ENCODE results near the gene ESPNL. TPM values are rescaled to one million over a fixed set of nuclear protein-coding genes. Genes with fewer than 3 reads are reported as not detected.

Gene ESPNL
- total RNA-seq, 2 experiments from 2014 or later: 0.05 to 0.15 TPM

- no peak for DNase-seq
- peaks cover 10% of the 10 kb centered on the region for H3K4me1 Mint-ChIP-seq (ENCODE audit: low read depth)
- H3K9me3 Mint-ChIP-seq: no peaks in the 10 kb centered on the region
- no peak overlapping the region for H3K4me3 Mint-ChIP-seq
- intact Hi-C loops (cut with micrococcal nuclease): no loop called here
- CTCF ChIA-PET: interaction anchor here (0.6 kb wide), 1 partner anchor 569 kb away, joined by 3 read pairs; no protein-coding TSS in a partner anchor
- no peak overlapping the region for H3K27ac Mint-ChIP-seq
- H3K27me3 Mint-ChIP-seq (ENCODE audit: low read depth): no peaks in the 10 kb centered on the region
- no peaks in the 10 kb centered on the region for H3K36me3 Mint-ChIP-seq (ENCODE audit: low read depth)
Observed at GRCh38 chr2:238104226-238104690, 4.1 kb downstream of the ESPNL start.

DNA sequence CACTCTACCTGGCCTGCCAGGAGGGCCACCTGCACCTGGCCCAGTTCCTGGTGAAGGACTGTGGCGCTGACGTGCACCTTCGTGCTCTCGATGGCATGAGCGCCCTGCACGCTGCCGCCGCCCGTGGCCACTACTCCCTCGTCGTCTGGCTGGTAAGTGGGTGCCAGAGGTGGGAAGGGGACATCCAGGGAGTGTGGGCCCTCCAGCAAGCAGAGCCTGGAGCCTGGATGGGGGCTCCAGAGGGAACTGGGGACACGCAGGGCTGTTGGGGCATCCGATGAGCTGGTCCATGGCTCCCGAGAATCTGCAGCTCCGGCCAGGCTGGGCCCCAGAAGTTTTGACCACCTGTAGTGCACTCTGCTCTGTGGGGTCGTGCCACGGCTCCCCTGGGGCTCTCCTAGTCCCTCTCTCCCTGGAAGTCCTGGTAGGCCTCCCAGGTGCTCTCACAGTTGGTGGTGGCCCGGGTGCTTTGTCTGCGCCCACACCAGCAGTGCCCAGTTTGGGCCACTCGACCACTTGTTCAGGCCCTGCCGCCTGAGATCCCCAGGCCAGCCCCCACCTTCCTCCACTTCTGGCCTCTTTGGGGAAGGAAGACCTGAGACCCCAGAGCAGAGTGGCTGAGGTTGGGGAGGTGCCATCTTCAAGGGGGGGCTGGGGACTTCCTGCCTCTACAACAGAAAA, 4.7 kb downstream of the ESPNL start:
- H3K4me3 Mint-ChIP-seq: no peak overlapping the region
- H3K27me3 Mint-ChIP-seq (ENCODE audit: low read depth): no peaks in the 10 kb centered on the region
- no peak for DNase-seq
- H3K27ac Mint-ChIP-seq: no peak overlapping the region
- no peaks in the 10 kb centered on the region for H3K36me3 Mint-ChIP-seq (ENCODE audit: low read depth)
- H3K9me3 Mint-ChIP-seq: no peaks in the 10 kb centered on the region
- intact Hi-C loops (cut with micrococcal nuclease): no loop called here
- H3K4me1 Mint-ChIP-seq (ENCODE audit: low read depth): peaks cover 10% of the 10 kb centered on the region
- CTCF ChIA-PET: no interaction called here

DNA sequence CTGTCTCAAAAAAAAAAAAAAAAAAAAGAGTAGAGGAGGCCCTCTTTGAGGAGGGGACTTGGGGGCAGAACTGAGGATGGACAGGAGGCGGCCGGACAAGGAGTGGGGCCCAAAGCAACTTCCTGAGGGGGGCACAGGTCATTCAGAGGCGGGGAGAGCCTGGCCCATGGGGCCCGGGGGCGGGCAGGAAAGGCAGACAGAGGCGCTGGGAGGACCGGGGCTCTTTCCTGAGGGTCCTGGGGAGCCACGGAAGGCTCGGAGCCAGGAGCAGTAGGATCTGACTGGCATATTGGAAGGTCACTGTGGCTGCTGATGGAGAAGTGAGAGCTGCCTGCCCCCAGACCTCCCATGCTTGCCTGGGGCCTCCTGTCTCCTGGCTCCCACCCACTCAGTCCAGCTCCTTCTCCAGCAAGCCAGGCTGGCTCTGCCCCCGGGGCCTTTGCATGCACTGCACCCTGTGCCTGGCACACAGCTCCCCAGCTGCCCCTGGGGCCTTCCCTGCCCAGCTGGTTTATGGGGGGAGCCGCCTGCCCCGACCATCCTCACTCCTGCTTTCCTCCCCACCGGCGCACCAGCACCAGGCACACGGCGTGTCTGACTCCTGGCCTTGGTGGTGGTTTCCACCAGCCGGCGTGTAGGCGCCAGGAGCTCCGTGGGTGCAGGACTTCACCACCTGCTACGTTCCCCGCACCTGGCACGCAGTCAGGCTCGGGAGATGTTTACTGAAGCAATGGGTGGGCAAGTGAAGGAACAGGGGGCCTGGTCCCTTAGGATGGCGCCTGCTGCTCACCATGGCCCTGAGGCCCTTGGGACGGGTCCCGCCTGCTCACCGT, 5.6 kb downstream of the ESPNL start:
- H3K4me1 Mint-ChIP-seq (ENCODE audit: low read depth): peaks cover 10% of the 10 kb centered on the region
- intact Hi-C loops (cut with micrococcal nuclease): loop anchor here (2.0 kb wide), 1 partner anchor 247 kb away; the partner anchor contains the start of gene RAMP1

GRCh38 chr2:238106339-238106697, 6.2 kb downstream of the ESPNL start:
- intact Hi-C loops (cut with micrococcal nuclease): loop anchor here (2.0 kb wide), 1 partner anchor 248 kb away; the partner anchor contains the start of gene RAMP1
- H3K27me3 Mint-ChIP-seq (ENCODE audit: low read depth): no peaks in the 10 kb centered on the region
- no peak overlapping the region for H3K27ac Mint-ChIP-seq
- DNase-seq: no peak
- H3K4me3 Mint-ChIP-seq: no peak overlapping the region
- H3K36me3 Mint-ChIP-seq (ENCODE audit: low read depth): no peaks in the 10 kb centered on the region
- no peaks in the 10 kb centered on the region for H3K9me3 Mint-ChIP-seq
- CTCF ChIA-PET: no interaction called here
- H3K4me1 Mint-ChIP-seq (ENCODE audit: low read depth): peaks cover 10% of the 10 kb centered on the region

More for the DNA sequence above, 5.6 kb downstream of the ESPNL start:
- H3K4me3 Mint-ChIP-seq: no peak overlapping the region
- CTCF ChIA-PET: no interaction called here
- no peak overlapping the region for H3K27ac Mint-ChIP-seq
- H3K36me3 Mint-ChIP-seq (ENCODE audit: low read depth): no peaks in the 10 kb centered on the region
- no peaks in the 10 kb centered on the region for H3K27me3 Mint-ChIP-seq (ENCODE audit: low read depth)
- DNase-seq: no peak
- no peaks in the 10 kb centered on the region for H3K9me3 Mint-ChIP-seq

DNA sequence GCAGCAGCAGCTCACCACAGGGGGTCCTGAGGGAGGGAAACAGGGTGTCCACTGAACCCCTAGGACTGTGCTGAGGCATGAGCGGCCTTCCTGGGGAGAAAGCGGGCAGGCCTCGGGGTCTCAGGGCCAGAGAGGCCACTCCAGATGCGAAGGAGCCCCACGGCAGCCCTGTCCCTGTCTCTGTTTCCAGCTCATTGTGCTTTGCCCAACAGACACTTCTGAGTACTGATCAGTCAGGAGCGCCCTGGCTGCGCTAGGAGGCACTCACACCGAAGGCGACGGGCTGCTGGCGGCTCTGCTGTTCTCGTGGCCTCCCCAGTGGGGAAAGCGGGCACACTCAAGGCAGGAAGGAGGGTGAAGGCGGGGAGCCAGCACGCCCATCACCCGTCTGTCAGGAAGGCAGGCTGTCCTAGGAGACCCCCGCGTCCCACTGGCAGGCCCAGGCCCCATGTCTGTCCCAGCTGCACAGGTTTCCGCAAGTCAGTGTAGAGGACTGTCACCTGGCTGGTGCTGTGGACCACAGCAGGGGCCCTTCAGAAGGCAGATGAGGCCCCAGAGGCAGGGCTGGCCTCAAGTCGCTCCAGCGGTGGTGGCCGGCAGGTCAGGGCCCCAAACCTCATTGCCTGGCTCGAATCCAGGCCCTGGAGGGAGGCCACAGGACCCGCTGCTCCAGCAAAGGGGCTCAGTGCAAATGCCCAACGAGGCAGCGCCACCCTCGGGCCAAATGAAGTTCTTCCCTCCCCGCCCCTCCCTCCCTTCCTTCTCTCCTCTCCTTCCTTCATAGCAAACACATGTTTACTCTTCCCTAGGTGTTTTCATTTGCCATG, 6.8 kb downstream of the ESPNL start:
- peaks cover 10% of the 10 kb centered on the region for H3K4me1 Mint-ChIP-seq (ENCODE audit: low read depth)
- H3K27ac Mint-ChIP-seq: no peak overlapping the region
- H3K27me3 Mint-ChIP-seq (ENCODE audit: low read depth): no peaks in the 10 kb centered on the region
- DNase-seq: peak; percentile 44
- no peaks in the 10 kb centered on the region for H3K36me3 Mint-ChIP-seq (ENCODE audit: low read depth)
- intact Hi-C loops (cut with micrococcal nuclease): loop anchor here (1.0 to 2.0 kb wide), 2 partner anchors 139 to 248 kb away; partner anchors contain the start of gene RAMP1
- CTCF ChIA-PET: no interaction called here
- no peak overlapping the region for H3K4me3 Mint-ChIP-seq
- no peaks in the 10 kb centered on the region for H3K9me3 Mint-ChIP-seq

DNA sequence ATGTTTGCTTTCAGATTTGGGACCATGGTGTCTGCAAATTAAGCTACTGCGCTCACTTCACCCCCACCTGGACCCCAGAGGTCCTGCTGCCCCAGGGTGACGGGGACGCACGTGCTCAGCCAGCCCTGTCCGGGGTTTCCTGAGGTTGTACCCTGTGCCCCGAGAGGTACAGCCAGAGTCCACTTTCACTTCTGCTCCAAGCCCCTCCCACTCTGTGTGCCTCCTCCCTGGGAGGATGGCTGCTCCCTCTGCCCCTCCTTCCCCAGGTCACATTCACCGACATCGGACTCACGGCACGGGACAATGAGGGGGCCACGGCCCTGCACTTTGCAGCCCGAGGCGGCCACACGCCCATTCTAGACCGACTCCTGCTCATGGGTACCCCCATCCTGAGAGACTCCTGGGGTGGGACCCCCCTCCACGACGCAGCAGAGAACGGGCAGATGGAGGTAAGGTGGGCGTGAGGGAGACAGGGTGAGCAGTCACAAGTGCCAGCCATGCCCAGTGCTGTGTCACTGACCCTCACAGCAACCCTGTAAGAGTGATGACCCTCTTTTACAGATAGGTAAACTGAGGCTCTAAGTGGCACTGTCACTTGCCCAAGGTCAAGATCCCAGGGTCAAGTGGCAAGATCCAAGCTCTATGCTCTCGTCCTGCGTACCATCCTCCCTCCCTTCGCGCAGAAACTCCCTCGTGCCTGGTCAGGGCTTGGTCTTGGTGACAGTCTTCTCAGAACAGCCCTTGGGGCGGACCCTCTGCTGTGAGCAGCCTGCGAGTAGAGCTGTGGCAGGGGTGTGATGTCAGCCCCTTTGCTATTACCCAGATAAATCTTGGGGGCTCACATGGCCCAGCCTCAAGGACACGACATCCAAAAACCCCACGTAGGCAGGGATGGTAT, 7.6 kb downstream of the ESPNL start:
- CTCF ChIA-PET: interaction anchor here (1.2 to 1.5 kb wide), 2 partner anchors 33 to 139 kb away, joined by 4 to 6 read pairs; no protein-coding TSS in a partner anchor
- H3K27me3 Mint-ChIP-seq (ENCODE audit: low read depth): no peaks in the 10 kb centered on the region
- H3K4me3 Mint-ChIP-seq: no peak overlapping the region
- intact Hi-C loops (cut with micrococcal nuclease): loop anchor here (1.0 to 2.0 kb wide), 2 partner anchors 139 to 249 kb away; partner anchors contain the start of gene RAMP1
- peaks cover 10% of the 10 kb centered on the region for H3K4me1 Mint-ChIP-seq (ENCODE audit: low read depth)
- H3K27ac Mint-ChIP-seq: no peak overlapping the region
- H3K9me3 Mint-ChIP-seq: peaks cover under 1% of the 10 kb centered on the region
- no peak for DNase-seq
- H3K36me3 Mint-ChIP-seq (ENCODE audit: low read depth): no peaks in the 10 kb centered on the region

DNA sequence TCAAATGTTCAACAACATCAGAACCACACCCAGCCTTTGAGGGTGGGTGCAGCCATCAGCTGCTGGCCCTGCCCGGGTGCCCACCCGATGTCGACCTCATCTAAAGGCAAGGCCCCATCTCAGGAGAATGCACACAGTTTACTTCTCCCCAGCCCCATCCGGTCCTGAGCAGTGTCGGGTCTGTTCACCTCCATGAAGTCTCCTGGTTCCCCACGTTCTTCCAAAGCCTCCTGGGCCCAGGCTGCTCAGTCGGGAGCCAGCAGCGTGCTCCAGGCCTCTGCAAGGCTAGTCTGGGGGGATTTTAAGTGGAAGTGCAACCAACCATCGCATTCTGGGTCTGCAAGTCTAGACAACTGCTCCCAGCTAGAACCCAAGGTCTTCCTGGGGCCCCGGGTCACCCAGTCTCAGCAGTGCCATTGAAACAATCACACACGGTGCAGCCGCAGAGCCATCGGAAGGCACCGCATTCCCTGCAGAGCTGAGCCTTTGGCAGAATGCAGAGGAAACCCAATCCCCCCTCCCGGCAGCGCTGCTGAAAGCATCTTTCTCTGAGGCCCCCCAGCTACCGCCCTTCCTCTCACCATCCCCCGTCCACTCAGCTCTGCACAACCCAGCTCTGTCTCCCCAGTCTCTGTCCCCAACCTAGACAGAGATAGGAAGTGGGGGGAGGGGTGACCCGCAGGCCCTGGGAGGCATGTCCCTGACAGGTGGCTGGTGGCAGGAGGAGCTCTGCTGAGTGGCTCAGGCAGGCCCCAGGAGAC, 8.5 kb downstream of the ESPNL start:
- Mint-ChIP-seq H3K27ac (no peak overlapping the region), H3K4me3 (no peak overlapping the region), H3K27me3 (ENCODE audit: low read depth) (no peaks in the 10 kb centered on the region), H3K36me3 (ENCODE audit: low read depth) (no peaks in the 10 kb centered on the region), H3K9me3 (peaks cover 4% of the 10 kb centered on the region), H3K4me1 (ENCODE audit: low read depth) (peaks cover 10% of the 10 kb centered on the region)
- CTCF ChIA-PET: interaction anchor here (1.2 to 1.5 kb wide), 3 partner anchors 32 to 155 kb away, joined by 3 to 6 read pairs (median 4); no protein-coding TSS in a partner anchor
- peak; percentile 56 for DNase-seq
- intact Hi-C loops (cut with micrococcal nuclease): no loop called here

DNA sequence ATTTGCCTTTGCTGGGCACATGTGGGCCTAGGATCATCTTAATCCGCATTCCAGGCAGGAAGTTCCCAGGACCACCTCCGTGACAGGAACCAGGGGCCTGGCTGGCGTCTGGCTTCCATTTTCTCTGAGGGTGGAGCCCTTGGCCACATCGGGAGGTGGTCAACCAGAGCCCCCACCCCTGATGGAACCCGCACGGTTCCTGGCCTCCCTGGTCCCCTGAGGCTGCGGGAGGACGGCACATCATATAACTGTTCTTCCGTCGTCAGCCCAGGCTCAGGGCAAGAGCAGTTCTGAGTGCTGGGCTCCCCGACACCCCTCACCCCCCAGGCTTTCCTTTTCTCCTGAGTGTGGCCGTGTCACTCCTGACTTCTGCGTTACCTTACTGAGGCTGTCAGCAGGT, 13.5 kb downstream of the ESPNL start:
- no peaks in the 10 kb centered on the region for H3K36me3 Mint-ChIP-seq (ENCODE audit: low read depth)
- H3K4me3 Mint-ChIP-seq: no peak overlapping the region
- H3K4me1 Mint-ChIP-seq (ENCODE audit: low read depth): peaks cover 7% of the 10 kb centered on the region

DNA sequence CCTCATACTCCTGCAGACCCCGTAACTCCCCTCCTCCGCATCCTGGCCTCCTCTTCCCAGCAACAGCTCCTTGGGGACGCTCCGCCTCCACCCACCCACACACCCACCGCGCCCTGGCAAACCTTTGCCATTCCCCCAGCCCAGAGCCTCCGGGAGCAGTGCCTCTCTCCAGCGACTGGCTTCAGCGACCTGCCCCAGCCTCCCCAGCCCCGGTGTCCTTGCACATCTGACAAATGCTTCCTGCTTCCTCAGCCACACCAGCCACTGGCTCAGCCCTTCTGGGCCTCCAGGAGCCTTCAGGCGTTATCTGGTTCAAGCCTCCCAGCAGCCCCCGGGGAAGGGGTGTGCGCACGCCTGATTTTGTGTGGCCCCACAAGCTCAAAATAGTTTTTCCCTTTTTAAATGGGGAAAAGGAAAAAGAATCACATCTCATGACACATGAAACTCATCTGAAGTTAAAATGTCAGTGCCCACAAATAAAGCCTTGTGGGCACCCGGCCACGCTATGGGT, 14.2 kb downstream of the ESPNL start:
- no peak for DNase-seq
- Mint-ChIP-seq H3K4me3 (no peak overlapping the region), H3K36me3 (ENCODE audit: low read depth) (no peaks in the 10 kb centered on the region), H3K27ac (no peak overlapping the region), H3K4me1 (ENCODE audit: low read depth) (no peaks in the 10 kb centered on the region), H3K9me3 (peaks cover 4% of the 10 kb centered on the region), H3K27me3 (ENCODE audit: low read depth) (peaks cover 7% of the 10 kb centered on the region)
- CTCF ChIA-PET: interaction anchor here (0.5 kb wide), 1 partner anchor 149 kb away, joined by 3 read pairs; no protein-coding TSS in a partner anchor
- intact Hi-C loops (cut with micrococcal nuclease): no loop called here

More for the DNA sequence above, 13.5 kb downstream of the ESPNL start:
- DNase-seq: no peak
- H3K9me3 Mint-ChIP-seq: peaks cover 4% of the 10 kb centered on the region
- CTCF ChIA-PET: no interaction called here
- no peak overlapping the region for H3K27ac Mint-ChIP-seq
- peaks cover 3% of the 10 kb centered on the region for H3K27me3 Mint-ChIP-seq (ENCODE audit: low read depth)
- intact Hi-C loops (cut with micrococcal nuclease): no loop called here

DNA sequence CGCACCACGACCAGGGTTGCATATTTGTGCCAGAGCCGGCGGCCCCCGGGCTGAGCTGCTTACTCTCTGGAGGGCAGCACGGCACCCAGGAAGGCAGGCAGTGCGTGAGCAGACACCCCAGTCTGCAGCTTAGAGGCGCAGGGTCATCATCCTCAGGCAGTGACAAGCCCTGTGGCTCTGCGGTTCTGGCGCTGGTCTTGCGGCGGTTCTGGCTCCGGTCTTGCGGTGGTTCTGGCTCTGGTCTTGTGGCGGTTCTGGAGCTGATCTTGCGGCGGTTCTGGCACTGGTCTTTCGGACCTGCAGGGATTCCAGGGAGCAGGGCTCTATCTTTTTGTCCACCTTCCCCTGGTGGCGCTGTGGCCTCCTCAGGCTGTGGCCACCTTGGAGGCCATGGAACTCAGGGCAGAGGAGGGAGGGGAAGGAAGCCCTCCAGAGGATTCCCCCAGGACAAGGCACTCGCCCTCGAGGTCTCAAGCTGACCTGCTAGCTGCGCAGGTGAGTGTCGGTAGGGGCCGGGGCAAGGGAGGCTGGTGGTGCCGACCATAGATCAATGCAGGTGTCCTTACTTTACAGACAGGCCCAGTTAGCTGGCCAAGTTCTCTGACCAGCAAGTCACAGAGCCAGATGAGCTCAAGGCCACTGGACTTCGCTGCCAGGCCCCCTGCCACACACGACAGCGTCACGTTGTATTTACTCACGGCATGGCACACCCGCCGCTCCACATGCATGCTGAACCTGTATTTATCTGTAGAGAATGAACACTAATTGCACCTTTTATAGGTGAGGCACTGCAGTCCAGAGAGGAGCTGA, 14.9 kb downstream of the ESPNL start:
- intact Hi-C loops (cut with micrococcal nuclease): no loop called here
- Mint-ChIP-seq H3K27ac (no peak overlapping the region), H3K4me1 (ENCODE audit: low read depth) (no peaks in the 10 kb centered on the region), H3K36me3 (ENCODE audit: low read depth) (no peaks in the 10 kb centered on the region), H3K9me3 (peaks cover 4% of the 10 kb centered on the region), H3K27me3 (ENCODE audit: low read depth) (peaks cover 9% of the 10 kb centered on the region), H3K4me3 (no peak overlapping the region)
- DNase-seq: no peak
- CTCF ChIA-PET: interaction anchor here (0.5 kb wide), 1 partner anchor 148 kb away, joined by 3 read pairs; no protein-coding TSS in a partner anchor
